ENCODE measurements around the gene HEXIM1.

Gene HEXIM1

DNA sequence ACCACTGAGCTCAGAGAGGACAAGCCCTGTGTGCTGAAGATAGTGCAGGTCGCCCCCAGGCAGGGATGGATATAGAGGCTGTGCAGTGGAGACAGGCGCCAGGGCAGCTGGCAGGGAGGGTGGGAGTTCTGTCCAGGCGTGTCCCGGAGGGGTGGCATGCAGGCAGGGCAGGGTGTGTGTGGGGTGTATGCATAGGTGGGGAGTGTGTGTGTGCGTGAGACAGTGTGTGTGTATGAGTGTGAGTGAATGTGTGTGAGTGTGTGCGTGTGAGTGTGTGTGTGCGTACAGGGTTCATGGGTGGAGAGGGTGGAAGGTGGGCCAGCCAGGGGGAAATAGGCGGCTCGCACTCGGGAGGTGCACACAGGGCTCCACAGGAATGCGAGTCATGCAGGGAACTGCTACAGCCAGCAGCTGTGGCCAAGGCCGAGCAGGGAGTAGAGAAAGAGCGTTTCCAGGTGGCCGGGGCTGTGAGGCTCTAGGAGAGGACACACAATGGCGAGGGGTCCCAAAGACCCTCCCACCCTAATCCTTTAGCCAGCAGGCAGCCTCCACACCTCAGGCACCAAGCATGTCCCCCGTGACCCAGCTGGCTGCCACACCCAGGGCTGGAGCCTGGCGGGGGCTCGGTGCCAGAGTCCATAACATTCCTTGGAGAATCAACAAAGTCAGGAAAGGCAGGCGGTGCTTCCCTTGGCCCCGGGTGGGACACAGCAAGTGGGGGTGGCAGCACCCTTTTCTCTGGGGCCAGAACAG is 20.6 kb upstream of the HEXIM1 start:
- no peak for TF ChIP-seq ZFX (IDR thresholded peaks at IDR 0.05)
- TF ChIP-seq, protein P1, sequence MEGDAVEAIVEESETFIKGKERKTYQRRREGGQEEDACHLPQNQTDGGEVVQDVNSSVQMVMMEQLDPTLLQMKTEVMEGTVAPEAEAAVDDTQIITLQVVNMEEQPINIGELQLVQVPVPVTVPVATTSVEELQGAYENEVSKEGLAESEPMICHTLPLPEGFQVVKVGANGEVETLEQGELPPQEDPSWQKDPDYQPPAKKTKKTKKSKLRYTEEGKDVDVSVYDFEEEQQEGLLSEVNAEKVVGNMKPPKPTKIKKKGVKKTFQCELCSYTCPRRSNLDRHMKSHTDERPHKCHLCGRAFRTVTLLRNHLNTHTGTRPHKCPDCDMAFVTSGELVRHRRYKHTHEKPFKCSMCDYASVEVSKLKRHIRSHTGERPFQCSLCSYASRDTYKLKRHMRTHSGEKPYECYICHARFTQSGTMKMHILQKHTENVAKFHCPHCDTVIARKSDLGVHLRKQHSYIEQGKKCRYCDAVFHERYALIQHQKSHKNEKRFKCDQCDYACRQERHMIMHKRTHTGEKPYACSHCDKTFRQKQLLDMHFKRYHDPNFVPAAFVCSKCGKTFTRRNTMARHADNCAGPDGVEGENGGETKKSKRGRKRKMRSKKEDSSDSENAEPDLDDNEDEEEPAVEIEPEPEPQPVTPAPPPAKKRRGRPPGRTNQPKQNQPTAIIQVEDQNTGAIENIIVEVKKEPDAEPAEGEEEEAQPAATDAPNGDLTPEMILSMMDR (conservative IDR thresholded peaks at IDR 0.05), result no peak
- no peak overlapping the region for H3K27ac ChIP-seq

DNA sequence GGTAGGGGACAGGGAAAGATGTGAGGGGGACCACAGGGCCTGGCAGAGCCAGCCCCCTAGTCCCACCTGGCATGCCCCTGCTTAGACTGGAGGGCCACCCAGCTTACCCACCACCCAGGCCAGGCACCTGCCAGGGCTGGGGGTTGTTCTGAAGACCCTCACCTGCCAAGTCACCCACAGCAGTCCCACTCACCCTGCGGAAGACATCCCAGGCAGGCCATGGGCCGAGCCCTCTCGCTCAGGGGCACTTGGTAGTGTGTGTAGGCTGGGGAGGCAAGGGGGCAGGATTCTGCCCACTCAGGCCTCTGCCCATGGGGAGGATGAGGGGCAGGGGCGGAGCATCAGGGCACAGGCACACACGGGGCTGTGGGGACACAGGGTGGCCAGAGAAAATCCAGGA is 19.9 kb upstream of the HEXIM1 start:
- no peak for TF ChIP-seq ZFX (IDR thresholded peaks at IDR 0.05)
- TF ChIP-seq, protein P1 (conservative IDR thresholded peaks at IDR 0.05), result no peak
- no peak overlapping the region for H3K27ac ChIP-seq

DNA sequence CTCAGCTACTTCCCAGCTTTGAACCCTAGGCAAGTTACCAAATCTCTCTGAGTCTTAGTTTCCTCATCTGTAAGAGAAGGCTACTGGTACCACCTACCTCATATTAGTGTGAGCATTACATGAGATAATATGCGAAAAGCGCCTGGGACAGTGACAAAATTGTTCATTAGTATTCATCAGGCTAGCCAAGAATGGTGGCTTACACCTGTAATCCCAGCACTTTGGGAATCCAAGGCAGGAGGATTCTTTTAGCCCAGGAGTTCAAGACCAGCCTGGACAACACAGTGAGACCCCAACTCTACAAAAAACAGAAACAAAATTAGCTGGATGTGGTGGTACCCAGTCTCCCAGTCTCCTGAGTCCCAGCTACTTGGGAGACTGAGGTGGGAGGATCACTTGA is 19.3 kb upstream of the HEXIM1 start:
- H3K27ac ChIP-seq, result no peak overlapping the region
- TF ChIP-seq, protein P1 (conservative IDR thresholded peaks at IDR 0.05), result no peak

DNA sequence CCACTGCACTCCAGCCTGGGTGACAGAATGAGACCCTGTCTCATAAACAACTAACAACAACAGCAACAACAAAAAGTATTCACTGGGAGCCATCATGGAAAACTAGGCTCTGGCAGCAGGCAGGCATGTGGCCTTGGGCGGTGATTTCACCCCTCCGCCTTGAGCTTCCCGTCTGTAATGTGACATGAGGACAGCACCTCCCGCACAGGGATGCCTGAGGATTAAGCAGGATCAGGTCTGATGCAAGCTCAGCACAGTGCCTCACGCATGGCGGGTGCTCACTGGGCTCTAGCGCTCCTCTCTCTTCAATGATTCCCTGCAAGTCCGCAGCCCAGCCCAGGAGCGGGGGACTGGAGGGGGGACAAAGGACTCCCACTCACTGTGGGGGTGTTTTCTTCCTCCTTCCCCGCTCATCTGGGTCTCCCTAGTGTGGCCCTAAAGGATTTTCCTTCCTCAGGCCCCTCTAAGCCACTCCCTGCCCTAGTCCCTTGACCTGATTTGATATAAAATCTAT is 18.8 kb upstream of the HEXIM1 start:
- H3K27ac ChIP-seq, result no peak overlapping the region
- TF ChIP-seq, protein P1 (conservative IDR thresholded peaks at IDR 0.05), result no peak
- no peak for TF ChIP-seq ZFX (IDR thresholded peaks at IDR 0.05)

DNA sequence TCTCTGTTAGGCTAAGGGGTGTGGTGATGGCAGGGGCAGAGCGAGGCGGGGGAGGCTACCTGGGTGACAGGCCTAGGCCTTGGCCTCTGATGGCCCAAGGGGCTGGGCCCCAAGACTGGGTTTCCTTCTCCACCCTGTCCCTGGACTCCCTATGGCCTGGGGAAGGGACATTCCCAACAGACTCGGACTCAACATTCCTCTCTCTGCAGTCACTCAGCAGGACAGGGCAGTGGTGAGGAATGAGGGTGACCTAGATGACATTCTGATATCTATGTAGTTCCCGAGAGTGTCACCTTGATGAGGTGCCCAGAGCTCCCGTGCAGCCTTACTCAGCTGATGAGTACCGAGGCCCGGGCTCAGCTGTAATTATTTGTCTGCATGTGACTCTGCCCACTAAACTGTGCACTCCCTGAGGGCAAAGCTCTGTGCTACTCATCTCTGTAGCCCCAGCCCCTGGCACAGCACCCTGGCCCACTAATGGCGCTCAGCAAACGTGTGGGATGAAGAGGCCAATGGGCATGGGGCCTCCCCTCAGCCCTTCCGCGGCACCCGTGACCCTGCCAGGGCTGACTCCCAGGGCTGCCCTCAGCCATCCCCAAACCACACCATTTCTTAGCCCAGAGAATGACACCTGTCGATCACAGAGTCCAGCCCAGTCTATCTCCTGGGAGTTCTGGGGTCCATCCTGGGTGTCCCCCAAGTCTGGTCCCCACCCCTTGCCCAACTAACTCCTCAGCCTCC is 18.2 kb upstream of the HEXIM1 start:
- H3K27ac ChIP-seq, result no peak overlapping the region

DNA sequence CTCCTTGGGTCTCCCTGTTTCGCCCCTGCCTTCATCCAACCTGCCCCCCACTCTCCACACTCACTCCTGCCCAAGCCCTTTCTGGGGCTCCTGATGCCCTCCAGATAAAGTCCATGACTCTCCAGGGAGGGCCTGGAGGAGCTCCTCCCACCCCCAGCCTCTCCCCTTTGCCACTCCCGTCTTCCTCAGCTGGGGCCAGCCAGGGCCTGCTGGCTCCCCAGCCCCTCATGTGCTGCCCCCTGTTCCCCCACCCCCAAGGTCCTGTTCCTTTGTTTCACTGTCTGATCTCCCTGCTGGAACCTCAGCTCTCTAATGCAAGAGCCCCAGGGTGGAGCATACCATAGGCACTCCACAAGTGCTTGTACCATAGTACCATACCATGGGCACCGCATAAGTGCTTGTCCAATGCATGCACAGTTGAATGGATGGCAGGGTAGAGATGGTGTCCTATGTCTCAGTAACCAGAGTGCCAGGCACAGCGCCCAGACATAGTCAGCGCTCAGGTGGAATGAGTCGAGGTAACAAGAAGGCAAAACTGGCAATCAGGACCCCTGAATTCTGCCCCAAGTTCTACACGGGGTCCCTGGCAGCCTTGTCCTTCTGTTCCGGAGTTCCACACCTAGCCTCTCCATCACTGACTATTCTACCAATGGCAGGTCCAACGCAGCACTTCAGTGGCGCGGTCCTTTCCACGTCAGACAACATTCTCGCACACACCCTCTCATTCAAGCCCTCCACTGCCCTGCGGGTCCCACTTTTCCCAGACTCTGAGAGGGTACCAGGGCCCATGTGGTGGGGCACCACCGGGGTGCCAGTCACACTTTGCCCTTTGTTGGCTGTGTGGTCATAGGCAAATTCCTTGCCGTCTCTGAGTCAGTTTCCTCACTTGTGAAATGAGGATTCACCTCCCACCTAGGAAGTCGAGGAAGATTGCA is 17.3 kb upstream of the HEXIM1 start:
- no peak for TF ChIP-seq ZFX (IDR thresholded peaks at IDR 0.05)
- TF ChIP-seq, protein P1 (conservative IDR thresholded peaks at IDR 0.05), result no peak
- H3K27ac ChIP-seq, result no peak overlapping the region; the same call in 1 of the 2 replicates

More for the DNA sequence above, 18.2 kb upstream of the HEXIM1 start:
- TF ChIP-seq ZFX (IDR thresholded peaks at IDR 0.05), result no peak
- TF ChIP-seq, protein P1 (conservative IDR thresholded peaks at IDR 0.05), result no peak
